AG04450 (cell line): ENCODE measurements around the gene CPS1. TPM values are rescaled to one million over a fixed set of nuclear protein-coding genes. Genes with fewer than 3 reads are reported as not detected.
A peak's percentile ranks its signal among the peaks of the same experiment; 100 is the strongest.

Source experiments
- CTCF ChIA-PET: fragments of 300-600, 350-600 bp; formaldehyde crosslinking; extraction: SDS; loops from one replicate; lab custom pipeline; 2022; ENCODE audit warnings: antibody characterized with exemption, inconsistent platforms; lab: Charles Lee
- POLR2A ChIA-PET: fragments of 350-600 bp; formaldehyde crosslinking; extraction: SDS; loops from one replicate; lab custom pipeline; 2021; ENCODE audit warnings: antibody characterized with exemption, inconsistent platforms; lab: Yijun Ruan, JAX
- DNase-seq: peaks from one replicate; pipeline ENCODE4 v3.0.0-alpha.2; 2011; ENCODE audit warnings: low read depth, low spot score
- H3K27ac ChIP-seq: one replicate; pipeline ENCODE4 v1.5.1; 2012; ENCODE audit warnings: low read depth, low read length, control low read depth
- H3K27me3 ChIP-seq: one replicate; pipeline ENCODE4 v1.6.0; 2012; ENCODE audit warnings: low read length; ENCODE audit not compliant: control insufficient read depth, insufficient read depth
- H3K4me3 ChIP-seq: 2 replicates; pipeline ENCODE4 v1.5.1; 2011; ENCODE audit warnings: mild to moderate bottlenecking, low read depth, low read length, control low read depth
- H3K9me3 ChIP-seq: 2 replicates; pipeline ENCODE4 v1.5.1; 2012; ENCODE audit warnings: low read length; ENCODE audit not compliant: control insufficient read depth, insufficient read depth
- polyA plus RNA-seq: library from polyadenylated mRNA; depleted of rRNA; stranded (reverse); fragments of >200 nt; gene quantifications from 2 replicates; pipeline ENCODE4 v1.2.3, GENCODE V29; 2011
- TF ChIP-seq, protein P1 (sequence below): IDR thresholded peaks from 2 replicates; pipeline ENCODE4 v1.5.1; 2011; ENCODE audit warnings: low read depth, low read length, control low read depth, inconsistent platforms

The CPS1 gene
- polyA plus RNA-seq, 1 experiment: 21.6 TPM

DNA sequence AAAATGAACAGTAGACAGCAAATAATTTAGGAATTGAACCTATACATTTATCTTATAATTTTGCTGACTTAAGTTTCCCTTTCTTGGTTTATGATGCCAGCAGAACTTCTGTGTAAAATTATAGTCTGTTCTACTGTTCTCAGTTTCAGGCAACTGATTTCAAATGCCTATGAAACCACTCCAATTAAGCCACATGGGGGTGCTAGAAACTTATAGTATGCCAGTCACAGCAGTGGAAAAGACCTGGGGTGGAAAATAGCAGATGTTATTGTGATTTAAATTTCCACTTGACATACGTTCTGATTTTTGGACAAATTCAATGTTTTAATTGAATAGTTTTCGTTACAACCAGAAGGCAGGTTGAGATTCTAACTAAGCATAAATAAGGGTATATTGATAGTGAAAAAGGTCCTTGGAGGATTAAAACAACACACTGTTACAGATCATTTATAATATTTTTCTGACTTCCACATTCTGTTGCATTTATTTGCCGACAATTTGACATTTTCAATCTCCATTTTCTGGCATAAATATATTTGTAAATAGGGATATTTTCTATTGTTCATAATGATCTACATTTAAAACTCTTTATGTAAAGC is 61.4 kb downstream of the CPS1 start:
- TF ChIP-seq, protein P1, sequence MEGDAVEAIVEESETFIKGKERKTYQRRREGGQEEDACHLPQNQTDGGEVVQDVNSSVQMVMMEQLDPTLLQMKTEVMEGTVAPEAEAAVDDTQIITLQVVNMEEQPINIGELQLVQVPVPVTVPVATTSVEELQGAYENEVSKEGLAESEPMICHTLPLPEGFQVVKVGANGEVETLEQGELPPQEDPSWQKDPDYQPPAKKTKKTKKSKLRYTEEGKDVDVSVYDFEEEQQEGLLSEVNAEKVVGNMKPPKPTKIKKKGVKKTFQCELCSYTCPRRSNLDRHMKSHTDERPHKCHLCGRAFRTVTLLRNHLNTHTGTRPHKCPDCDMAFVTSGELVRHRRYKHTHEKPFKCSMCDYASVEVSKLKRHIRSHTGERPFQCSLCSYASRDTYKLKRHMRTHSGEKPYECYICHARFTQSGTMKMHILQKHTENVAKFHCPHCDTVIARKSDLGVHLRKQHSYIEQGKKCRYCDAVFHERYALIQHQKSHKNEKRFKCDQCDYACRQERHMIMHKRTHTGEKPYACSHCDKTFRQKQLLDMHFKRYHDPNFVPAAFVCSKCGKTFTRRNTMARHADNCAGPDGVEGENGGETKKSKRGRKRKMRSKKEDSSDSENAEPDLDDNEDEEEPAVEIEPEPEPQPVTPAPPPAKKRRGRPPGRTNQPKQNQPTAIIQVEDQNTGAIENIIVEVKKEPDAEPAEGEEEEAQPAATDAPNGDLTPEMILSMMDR: peak; percentile 67
- POLR2A ChIA-PET: no interaction called here
- CTCF ChIA-PET: interaction anchor here (0.5 to 3.5 kb wide), 7 partner anchors 9 to 1949 kb away, joined by 3 to 20 read pairs (median 4); no protein-coding TSS in a partner anchor
- H3K27ac ChIP-seq: no peak overlapping the region
- no peak for DNase-seq
- H3K9me3 ChIP-seq: no peaks in the 10 kb centered on the region
- no peaks in the 10 kb centered on the region for H3K27me3 ChIP-seq
- no peak overlapping the region for H3K4me3 ChIP-seq

DNA sequence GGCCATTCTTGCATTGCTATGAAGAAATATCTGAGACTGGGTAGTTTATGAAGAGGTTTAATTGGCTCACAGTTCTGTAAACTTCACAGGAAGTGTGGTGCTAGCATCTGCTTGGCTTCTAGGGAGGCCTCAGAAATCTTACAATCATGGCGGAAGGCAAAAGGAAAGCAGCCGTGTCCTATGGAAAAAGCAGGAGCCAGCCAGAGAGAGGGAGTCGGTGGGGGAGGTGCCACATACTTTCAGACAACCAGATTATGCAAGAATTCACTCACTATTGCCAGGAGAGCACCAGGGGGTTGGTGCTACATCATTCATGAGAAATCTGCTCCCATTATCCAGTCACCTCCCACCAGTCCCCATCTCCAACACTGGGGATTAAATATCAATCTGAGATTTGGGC is 64.1 kb downstream of the CPS1 start:
- Histone ChIP-seq H3K4me3 (no peak overlapping the region), H3K27ac (no peak overlapping the region), H3K27me3 (no peaks in the 10 kb centered on the region), H3K9me3 (no peaks in the 10 kb centered on the region)
- TF ChIP-seq, protein P1: no peak
- ChIA-PET CTCF (interaction anchor here (3.5 kb wide), 1 partner anchor 537 kb away, joined by 20 read pairs; no protein-coding TSS in a partner anchor), POLR2A (no interaction called here)
- DNase-seq: no peak

DNA sequence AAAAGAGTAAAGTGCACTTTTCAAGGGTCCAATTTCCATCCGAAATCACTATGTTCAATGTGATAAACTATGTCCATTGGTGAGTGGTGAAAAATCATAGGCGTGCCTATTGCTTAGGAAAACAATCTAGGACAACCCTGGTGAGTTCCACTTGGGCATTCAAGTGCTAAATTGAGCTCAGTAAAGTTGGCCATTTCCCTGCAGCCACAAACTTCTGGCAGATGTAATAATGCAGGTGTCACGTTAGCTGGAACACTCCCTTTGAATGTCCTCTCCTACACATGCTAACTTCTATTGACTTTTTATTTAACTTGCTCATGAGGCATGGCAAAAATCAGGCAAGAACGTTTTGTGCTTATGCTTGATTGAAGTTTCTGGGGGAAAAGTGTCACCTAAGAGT is 67.1 kb downstream of the CPS1 start:
- no peaks in the 10 kb centered on the region for H3K9me3 ChIP-seq

DNA sequence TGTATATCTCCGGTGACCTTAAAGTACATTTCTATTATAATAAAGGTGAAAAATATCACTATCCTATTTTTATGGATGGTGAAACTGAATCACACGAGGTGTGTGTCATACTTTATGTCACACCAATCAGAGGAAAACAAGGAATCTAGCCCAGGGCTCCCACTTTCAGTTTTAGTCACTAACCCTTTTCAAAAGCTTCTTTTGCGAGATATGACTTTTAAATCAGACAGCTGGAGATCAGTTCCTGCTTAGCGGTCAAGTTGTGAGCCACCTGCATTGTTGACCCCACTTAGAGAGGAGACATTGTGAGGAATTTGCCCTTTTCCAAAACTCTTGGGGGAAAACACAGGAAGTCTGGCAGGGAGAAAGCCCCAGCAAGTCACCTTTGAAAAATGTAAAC is 70.5 kb downstream of the CPS1 start:
- POLR2A ChIA-PET: no interaction called here
- TF ChIP-seq, protein P1: no peak
- no peaks in the 10 kb centered on the region for H3K27me3 ChIP-seq
- H3K4me3 ChIP-seq: no peak overlapping the region
- no peak overlapping the region for H3K27ac ChIP-seq
- no peaks in the 10 kb centered on the region; the same call in 1 of the 2 replicates for H3K9me3 ChIP-seq
- DNase-seq: no peak
- CTCF ChIA-PET: no interaction called here

More for the DNA sequence above, 67.1 kb downstream of the CPS1 start:
- ChIA-PET POLR2A (no interaction called here), CTCF (no interaction called here)
- Histone ChIP-seq H3K27me3 (no peaks in the 10 kb centered on the region), H3K27ac (no peak overlapping the region), H3K4me3 (no peak overlapping the region)
- TF ChIP-seq, protein P1: no peak
- DNase-seq: no peak

DNA sequence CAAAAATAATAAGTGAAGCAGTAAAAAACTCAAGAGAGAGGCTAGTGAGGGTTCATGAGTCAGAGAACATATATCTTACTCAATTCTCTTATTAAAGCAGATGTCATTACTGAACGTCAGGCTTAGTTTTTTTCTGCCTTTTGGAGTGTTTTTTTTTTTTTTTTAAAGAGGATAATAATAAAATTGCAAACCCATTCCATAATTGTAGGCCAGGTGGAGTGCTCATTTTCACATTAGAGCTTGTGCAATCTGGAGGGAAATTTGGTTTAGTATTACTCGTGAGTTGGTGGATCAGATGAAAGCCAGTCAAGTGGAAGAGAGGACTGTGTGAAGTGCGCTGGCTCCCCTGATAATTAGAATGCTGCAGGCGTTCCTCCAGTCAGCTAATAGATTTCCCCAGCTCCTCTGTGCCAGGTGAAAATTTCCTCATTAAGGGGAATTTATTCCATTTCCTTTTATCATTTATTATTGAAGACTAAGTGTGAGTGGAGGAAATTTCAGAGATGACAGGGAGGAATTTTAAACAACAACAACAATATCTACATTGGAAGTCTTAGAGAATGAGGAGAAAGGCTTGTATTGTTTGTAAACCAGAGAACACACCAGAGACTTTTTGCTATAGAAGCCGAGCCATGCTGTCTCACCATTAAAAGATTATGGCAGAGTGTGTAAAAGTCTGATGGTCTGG is 74.6 kb downstream of the CPS1 start:
- TF ChIP-seq, protein P1: no peak
- no peak for DNase-seq
- no peak overlapping the region for H3K27ac ChIP-seq
- H3K4me3 ChIP-seq: no peak overlapping the region
- H3K27me3 ChIP-seq: no peaks in the 10 kb centered on the region
- CTCF ChIA-PET: interaction anchor here (0.7 kb wide), 1 partner anchor 668 kb away, joined by 3 read pairs; no protein-coding TSS in a partner anchor
- POLR2A ChIA-PET: no interaction called here
- H3K9me3 ChIP-seq: no peaks in the 10 kb centered on the region; the same call in 1 of the 2 replicates
